Esophagus muscularis mucosa (tissue), 4 donors: ENCODE measurements around the gene ME3.

Experiments used
- CTCF ChIP-seq, 3 experiments: fragments of 200-600 bp in 2 of 3; fragments of 450-650 bp in 1 of 3; sonication (generic) in 2 of 3; IDR thresholded peaks; one replicate each; pipeline ENCODE4 v1.5.1; 2017 to 2019; ENCODE audit warnings: antibody characterized with exemption in 3 of 3, mild to moderate bottlenecking in 2 of 3, moderate library complexity in 1 of 3
- EP300 ChIP-seq: sonication (generic); formaldehyde crosslinking; IDR thresholded peaks from one replicate; pipeline ENCODE4 v1.6.1; 2017; ENCODE audit warnings: antibody characterized with exemption
- POLR2A ChIP-seq: fragments of 450-650 bp; IDR thresholded peaks from one replicate; pipeline ENCODE4 v1.6.1; 2017; ENCODE audit warnings: antibody characterized with exemption, moderate library complexity, mild to moderate bottlenecking, low read depth

DNA sequence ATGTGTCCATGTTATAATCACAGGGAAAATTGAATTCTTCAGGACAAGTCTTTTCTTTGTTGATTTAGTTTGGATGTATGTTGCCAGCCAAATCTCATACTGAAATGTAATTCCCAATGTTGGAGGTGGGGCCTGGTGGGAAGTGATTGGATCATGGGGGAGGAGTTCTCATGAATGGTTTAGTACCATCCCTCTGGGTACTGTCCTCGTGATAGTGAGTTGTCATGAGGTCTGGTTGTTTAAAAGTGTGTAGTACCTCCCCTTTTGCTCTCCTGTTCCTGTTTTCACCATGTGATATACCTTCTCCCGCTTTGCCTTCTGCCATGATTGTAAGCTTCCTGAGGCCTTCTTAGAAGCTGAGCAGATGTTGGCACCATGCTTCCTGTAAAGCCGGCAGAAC lies 197.4 kb downstream of the ME3 start:
- TF ChIP-seq POLR2A (no peak), CTCF (IDR thresholded peaks at IDR 0.05) (no peak), EP300 (no peak)
